Pons (tissue), 1 donor: ENCODE measurements around the gene PPP1R3C.

Experiments
- DNase-seq: peaks from one replicate; pipeline ENCODE4 v3.0.0-alpha.2; 2016; ENCODE audit warnings: low spot score

Gene PPP1R3C

GRCh38 chr10:91629715-91630549 lies 2.9 kb downstream of the PPP1R3C start:
- no peak for DNase-seq

GRCh38 chr10:91628383-91628782 lies 4.5 kb downstream of the PPP1R3C start:
- DNase-seq: no peak

- no peak for DNase-seq
These were observed 5.3 kb downstream of the PPP1R3C start for GRCh38 chr10:91627344-91628102.

GRCh38 chr10:91626936-91627335 lies 5.9 kb downstream of the PPP1R3C start:
- no peak for DNase-seq

GRCh38 chr10:91624633-91625032 lies 8.2 kb downstream of the PPP1R3C start:
- DNase-seq: no peak

- DNase-seq: no peak
These were observed 10.3 kb downstream of the PPP1R3C start for GRCh38 chr10:91622601-91623000.

- DNase-seq: no peak
These were observed 11.3 kb downstream of the PPP1R3C start for GRCh38 chr10:91621483-91622113.

- no peak for DNase-seq
These were observed 15.7 kb downstream of the PPP1R3C start for GRCh38 chr10:91617072-91617609.

GRCh38 chr10:91616137-91616536 lies 16.7 kb downstream of the PPP1R3C start:
- no peak for DNase-seq

GRCh38 chr10:91614225-91614624 lies 18.6 kb downstream of the PPP1R3C start:
- DNase-seq: no peak

- DNase-seq: no peak
These were observed 19.3 kb downstream of the PPP1R3C start for GRCh38 chr10:91613411-91614187.

- DNase-seq: no peak
These were observed 22.0 kb downstream of the PPP1R3C start for GRCh38 chr10:91610919-91611318.

- no peak for DNase-seq
These were observed 22.4 kb downstream of the PPP1R3C start for GRCh38 chr10:91610444-91610843.

GRCh38 chr10:91607646-91608403 lies 25.0 kb downstream of the PPP1R3C start:
- DNase-seq: no peak

GRCh38 chr10:91605968-91606367 lies 26.9 kb downstream of the PPP1R3C start:
- no peak for DNase-seq

- DNase-seq: no peak
These were observed 28.0 kb downstream of the PPP1R3C start for GRCh38 chr10:91604553-91605534.

GRCh38 chr10:91603931-91604331 lies 28.9 kb downstream of the PPP1R3C start:
- no peak for DNase-seq

GRCh38 chr10:91602868-91603568 lies 29.9 kb downstream of the PPP1R3C start:
- no peak for DNase-seq

- no peak for DNase-seq
These were observed 30.4 kb downstream of the PPP1R3C start for GRCh38 chr10:91602449-91602848.
